Vein endothelial cell (primary cell): ENCODE data around the gene KLLN. TPM values are rescaled to one million over a fixed set of nuclear protein-coding genes. Genes with fewer than 3 reads are reported as not detected.

ENCODE experiments used
- small RNA-seq: library from RNA; depleted of rRNA; stranded (forward); fragments of <200 nt; gene quantifications from one replicate; pipeline ENCODE3, GENCODE V24; 2012
- total RNA-seq: library from RNA; depleted of rRNA; stranded (reverse); fragments of >200 nt; gene quantifications from 2 replicates; pipeline ENCODE4 v1.2.3, GENCODE V29; 2012

Gene KLLN, protein sequence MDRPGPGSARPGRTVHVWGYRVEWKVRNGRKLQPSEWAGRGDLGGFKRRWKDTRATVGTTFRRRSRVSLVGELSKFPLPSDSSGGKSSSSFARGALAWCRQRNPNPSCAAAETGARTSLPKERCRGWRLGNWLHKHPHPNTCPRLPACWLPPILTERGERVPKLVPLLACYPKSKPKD
- total RNA-seq, result 0.33 and 0.57 TPM in 2 replicates

DNA sequence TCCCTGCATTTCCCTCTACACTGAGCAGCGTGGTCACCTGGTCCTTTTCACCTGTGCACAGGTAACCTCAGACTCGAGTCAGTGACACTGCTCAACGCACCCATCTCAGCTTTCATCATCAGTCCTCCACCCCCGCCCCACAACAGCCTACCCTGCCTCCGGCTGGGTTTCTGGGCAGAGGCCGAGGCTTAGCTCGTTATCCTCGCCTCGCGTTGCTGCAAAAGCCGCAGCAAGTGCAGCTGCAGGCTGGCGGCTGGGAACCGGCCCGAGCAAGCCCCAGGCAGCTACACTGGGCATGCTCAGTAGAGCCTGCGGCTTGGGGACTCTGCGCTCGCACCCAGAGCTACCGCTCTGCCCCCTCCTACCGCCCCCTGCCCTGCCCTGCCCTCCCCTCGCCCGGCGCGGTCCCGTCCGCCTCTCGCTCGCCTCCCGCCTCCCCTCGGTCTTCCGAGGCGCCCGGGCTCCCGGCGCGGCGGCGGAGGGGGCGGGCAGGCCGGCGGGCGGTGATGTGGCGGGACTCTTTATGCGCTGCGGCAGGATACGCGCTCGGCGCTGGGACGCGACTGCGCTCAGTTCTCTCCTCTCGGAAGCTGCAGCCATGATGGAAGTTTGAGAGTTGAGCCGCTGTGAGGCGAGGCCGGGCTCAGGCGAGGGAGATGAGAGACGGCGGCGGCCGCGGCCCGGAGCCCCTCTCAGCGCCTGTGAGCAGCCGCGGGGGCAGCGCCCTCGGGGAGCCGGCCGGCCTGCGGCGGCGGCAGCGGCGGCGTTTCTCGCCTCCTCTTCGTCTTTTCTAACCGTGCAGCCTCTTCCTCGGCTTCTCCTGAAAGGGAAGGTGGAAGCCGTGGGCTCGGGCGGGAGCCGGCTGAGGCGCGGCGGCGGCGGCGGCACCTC is at the start of gene KLLN, which contains the start of gene PTEN:
Gene KLLN, minus strand, starts transcription at position 481 of the 891 bp plus-strand sequence. CDS start 1,046 bp downstream, outside the sequence.
Gene PTEN, plus strand, starts transcription at position 573 of the 891 bp plus-strand sequence. CDS start 845 bp downstream, outside the sequence.

DNA sequence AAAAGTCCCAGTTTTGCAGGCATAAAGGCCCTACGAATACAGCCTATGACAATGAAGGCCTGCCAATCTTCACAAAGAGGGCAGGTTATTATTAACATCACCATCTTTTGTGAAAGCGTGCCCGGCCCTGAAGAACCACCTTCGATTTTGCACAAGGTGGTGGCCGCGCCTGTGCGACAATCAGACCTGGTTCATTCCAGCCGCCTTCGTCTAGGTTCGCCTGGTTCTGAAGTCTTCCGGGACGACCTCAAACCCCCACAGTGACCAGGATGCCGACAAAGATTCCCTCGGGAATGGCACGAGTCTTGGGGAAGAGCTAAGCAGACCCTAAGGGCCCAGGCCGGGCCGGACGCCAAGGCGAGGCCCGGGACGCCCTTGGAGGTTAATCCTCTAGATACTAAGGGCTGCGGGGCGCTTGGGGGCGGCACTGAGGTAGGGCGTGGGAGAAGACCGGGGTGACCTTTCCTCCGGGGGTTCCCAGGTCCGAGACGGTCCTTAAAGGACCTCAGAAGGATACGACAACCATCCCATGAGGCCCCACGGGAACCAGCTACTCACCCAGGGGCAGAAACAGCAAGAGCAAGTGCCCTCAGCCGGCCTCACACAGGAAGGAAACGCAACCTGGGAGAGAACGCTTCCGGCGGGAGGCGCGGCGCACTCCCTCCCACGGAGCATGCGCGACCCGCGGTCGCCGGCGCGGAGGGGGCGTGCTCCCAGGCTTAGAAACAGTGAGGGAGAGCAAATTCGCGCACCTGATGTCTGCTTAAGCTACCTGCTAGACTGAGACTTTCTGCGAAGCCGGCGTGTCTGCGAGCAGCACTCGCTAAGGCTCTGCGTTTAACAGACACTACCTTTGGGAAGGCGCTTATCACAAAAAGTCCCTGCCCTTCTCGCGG is 45.5 kb downstream of the KLLN start, which contains the start of gene ATAD1:
Gene ATAD1, minus strand, starts transcription at position 618 of the 896 bp plus-strand sequence. CDS start 3,627 bp downstream, outside the sequence.

Small RNA genes lying within 50 kb of the gene (small RNA-seq; reads per million reads assigned to genes)
- not detected for gene RN7SL78P

Other genes with a start within 250 kb of the KLLN start
- gene PAPSS2, start 203.7 kb downstream of the KLLN start, total RNA-seq, result 55.2 and 64.2 TPM in 2 replicates
- 25.8 and 29.9 TPM in 2 replicates for gene ATAD1, start 45.3 kb downstream of the KLLN start, total RNA-seq
- gene PTEN, start 92 bp upstream of the KLLN start, total RNA-seq, result 77.6 and 114 TPM in 2 replicates